Kidney epithelial cell (primary cell): ENCODE results near the gene PAH. TPM values are rescaled to one million over a fixed set of nuclear protein-coding genes. Genes with fewer than 3 reads are reported as not detected.

Experiments
- DNase-seq: peaks from one replicate; pipeline ENCODE4 v3.0.0-alpha.2; 2010; ENCODE audit warnings: low read depth
- H3K27me3 ChIP-seq: 2 replicates; pipeline ENCODE4 v1.6.0; 2011; ENCODE audit warnings: low read length; ENCODE audit not compliant: control insufficient read depth, insufficient read depth
- H3K36me3 ChIP-seq: 2 replicates; pipeline ENCODE4 v1.5.1; 2011; ENCODE audit warnings: low read length; ENCODE audit not compliant: control insufficient read depth, insufficient read depth
- H3K4me3 ChIP-seq: 2 replicates; pipeline ENCODE4 v1.5.1; 2011; ENCODE audit warnings: low read depth, mild to moderate bottlenecking, control low read depth, low read length
- total RNA-seq: library from RNA; depleted of rRNA; stranded (reverse); fragments of >200 nt; gene quantifications from 2 replicates; pipeline ENCODE4 v1.2.3, GENCODE V29; 2015
- TF ChIP-seq, protein P1 (sequence below): IDR thresholded peaks from 2 replicates; pipeline ENCODE4 v1.5.1; 2011; ENCODE audit warnings: mild to moderate bottlenecking, moderate library complexity, low read length, control low read depth, inconsistent platforms; ENCODE audit not compliant: insufficient read depth, poor library complexity, severe bottlenecking

The PAH gene
- total RNA-seq, 1 donor from 2014 or later = 1.1 TPM

DNA sequence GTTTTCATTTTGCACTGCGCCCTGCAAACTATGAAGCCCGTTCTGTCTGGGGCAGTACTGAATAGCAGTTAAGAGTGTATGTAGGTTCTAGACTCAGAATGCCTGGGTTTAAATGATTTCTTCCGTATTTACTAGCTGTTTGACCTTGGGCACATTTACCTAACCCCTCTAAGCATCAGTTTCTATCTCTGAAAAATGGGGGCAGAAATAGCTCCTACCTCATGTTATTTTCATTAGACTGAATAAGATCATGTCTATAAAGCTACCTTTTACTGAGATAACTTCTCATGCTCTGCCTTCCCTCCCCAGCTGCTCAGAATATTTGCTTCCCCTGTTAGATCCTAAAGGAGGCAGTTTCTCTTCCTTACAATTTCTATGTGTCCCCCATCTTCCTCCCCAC lies 5.7 kb downstream of the PAH start:
- no peaks in the 10 kb centered on the region for H3K27me3 ChIP-seq
- TF ChIP-seq, protein P1, sequence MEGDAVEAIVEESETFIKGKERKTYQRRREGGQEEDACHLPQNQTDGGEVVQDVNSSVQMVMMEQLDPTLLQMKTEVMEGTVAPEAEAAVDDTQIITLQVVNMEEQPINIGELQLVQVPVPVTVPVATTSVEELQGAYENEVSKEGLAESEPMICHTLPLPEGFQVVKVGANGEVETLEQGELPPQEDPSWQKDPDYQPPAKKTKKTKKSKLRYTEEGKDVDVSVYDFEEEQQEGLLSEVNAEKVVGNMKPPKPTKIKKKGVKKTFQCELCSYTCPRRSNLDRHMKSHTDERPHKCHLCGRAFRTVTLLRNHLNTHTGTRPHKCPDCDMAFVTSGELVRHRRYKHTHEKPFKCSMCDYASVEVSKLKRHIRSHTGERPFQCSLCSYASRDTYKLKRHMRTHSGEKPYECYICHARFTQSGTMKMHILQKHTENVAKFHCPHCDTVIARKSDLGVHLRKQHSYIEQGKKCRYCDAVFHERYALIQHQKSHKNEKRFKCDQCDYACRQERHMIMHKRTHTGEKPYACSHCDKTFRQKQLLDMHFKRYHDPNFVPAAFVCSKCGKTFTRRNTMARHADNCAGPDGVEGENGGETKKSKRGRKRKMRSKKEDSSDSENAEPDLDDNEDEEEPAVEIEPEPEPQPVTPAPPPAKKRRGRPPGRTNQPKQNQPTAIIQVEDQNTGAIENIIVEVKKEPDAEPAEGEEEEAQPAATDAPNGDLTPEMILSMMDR = no peak
- H3K4me3 ChIP-seq = no peak overlapping the region
- no peaks in the 10 kb centered on the region for H3K36me3 ChIP-seq
- no peak for DNase-seq

- no peaks in the 10 kb centered on the region for H3K27me3 ChIP-seq
- no peak for DNase-seq
- TF ChIP-seq, protein P1 = no peak
Observed at GRCh38 chr12:102910792-102911191, 6.3 kb downstream of the PAH start.

DNA sequence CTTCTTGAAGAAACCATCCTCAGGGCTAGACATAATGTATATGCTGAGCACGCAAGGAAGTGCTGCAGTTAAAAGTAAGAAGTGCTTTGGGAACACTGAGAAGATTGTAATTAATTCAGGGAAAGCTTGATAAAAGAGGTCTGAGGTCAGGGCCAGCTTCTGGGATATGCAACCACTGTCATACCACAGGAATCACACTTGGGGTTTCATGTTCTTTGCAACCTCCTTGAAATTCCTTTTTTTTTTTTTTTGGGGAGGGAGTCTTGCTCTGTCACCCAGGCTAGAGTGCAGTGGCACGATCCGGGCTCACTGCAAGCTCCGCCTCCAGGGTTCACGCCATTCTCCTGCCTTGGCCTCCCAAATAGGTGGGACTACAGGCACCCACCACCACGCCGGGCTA lies 6.9 kb downstream of the PAH start:
- Histone ChIP-seq H3K27me3 (no peaks in the 10 kb centered on the region), H3K36me3 (no peaks in the 10 kb centered on the region), H3K4me3 (no peak overlapping the region)
- TF ChIP-seq, protein P1 = no peak
- DNase-seq = no peak

More at GRCh38 chr12:102910792-102911191, 6.3 kb downstream of the PAH start:
- no peak overlapping the region for H3K4me3 ChIP-seq
- H3K36me3 ChIP-seq = no peaks in the 10 kb centered on the region

- no peaks in the 10 kb centered on the region for H3K36me3 ChIP-seq
- H3K27me3 ChIP-seq = no peaks in the 10 kb centered on the region
- no peak overlapping the region for H3K4me3 ChIP-seq
- TF ChIP-seq, protein P1 = no peak
- DNase-seq = no peak
Observed at GRCh38 chr12:102907918-102908317, 9.1 kb downstream of the PAH start.

DNA sequence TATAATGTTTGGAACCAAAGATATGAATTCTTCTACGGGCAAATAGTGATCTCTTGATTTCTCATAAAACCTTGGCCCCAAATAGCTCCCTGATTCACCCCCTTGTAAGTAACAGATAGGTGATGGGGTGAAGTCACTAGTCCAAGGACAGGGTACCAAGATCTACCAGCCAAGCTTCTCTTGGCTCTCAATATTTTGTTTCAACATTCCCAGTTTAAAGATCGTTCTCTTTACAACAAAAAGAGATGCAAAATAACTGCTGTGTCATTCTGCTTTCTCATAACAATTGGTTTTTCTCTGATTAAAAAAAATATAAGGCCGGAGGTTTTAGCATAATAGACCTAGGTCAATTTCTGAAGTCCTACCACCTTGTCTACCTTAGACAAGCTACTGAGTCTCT lies 11.8 kb downstream of the PAH start:
- Histone ChIP-seq H3K27me3 (no peaks in the 10 kb centered on the region), H3K36me3 (no peaks in the 10 kb centered on the region), H3K4me3 (no peak overlapping the region)
- no peak for DNase-seq
- TF ChIP-seq, protein P1 = no peak

GRCh38 chr12:102903337-102904007 lies 13.6 kb downstream of the PAH start:
- no peaks in the 10 kb centered on the region for H3K27me3 ChIP-seq

More at GRCh38 chr12:102903337-102904007, 13.6 kb downstream of the PAH start:
- Histone ChIP-seq H3K36me3 (no peaks in the 10 kb centered on the region), H3K4me3 (no peak overlapping the region)
- DNase-seq = no peak
- TF ChIP-seq, protein P1 = no peak
